Measurements from ENCODE around the gene CAT.

CAT gene

GRCh38 chr11:34458525-34458924 is 19.8 kb downstream of the CAT start:
- DNase-seq (ENCODE audit: low read depth in 1 of 2, low spot score in 1 of 2) = no peak

- no peak for DNase-seq (ENCODE audit: low read depth in 1 of 2, low spot score in 1 of 2)
These were observed 20.9 kb downstream of the CAT start for GRCh38 chr11:34459507-34460162.

GRCh38 chr11:34460278-34460677 is 21.5 kb downstream of the CAT start:
- DNase-seq (ENCODE audit: low read depth in 1 of 2, low spot score in 1 of 2) = no peak

GRCh38 chr11:34461215-34461614 is 22.5 kb downstream of the CAT start:
- no peak for DNase-seq (ENCODE audit: low read depth in 1 of 2, low spot score in 1 of 2)

GRCh38 chr11:34464591-34465051 is 25.9 kb downstream of the CAT start:
- DNase-seq (ENCODE audit: low read depth in 1 of 2, low spot score in 1 of 2) = no peak

- DNase-seq (ENCODE audit: low read depth in 1 of 2, low spot score in 1 of 2) = no peak
These were observed 28.2 kb downstream of the CAT start for GRCh38 chr11:34466802-34467488.

GRCh38 chr11:34468209-34468841 is 29.6 kb downstream of the CAT start:
- DNase-seq (ENCODE audit: low read depth in 1 of 2, low spot score in 1 of 2) = peak in 1 of 2 donors; percentile 12

- DNase-seq (ENCODE audit: low read depth in 1 of 2, low spot score in 1 of 2) = no peak
These were observed 35.0 kb downstream of the CAT start for GRCh38 chr11:34473603-34474169.

- DNase-seq (ENCODE audit: low read depth in 1 of 2, low spot score in 1 of 2) = no peak
These were observed 36.9 kb downstream of the CAT start for GRCh38 chr11:34475656-34476055.

GRCh38 chr11:34476849-34477248 is 38.1 kb downstream of the CAT start:
- DNase-seq (ENCODE audit: low read depth in 1 of 2, low spot score in 1 of 2) = no peak

GRCh38 chr11:34478845-34479663 is 40.3 kb downstream of the CAT start:
- no peak for DNase-seq (ENCODE audit: low read depth in 1 of 2, low spot score in 1 of 2)

- DNase-seq (ENCODE audit: low read depth in 1 of 2, low spot score in 1 of 2) = no peak
These were observed 41.6 kb downstream of the CAT start for GRCh38 chr11:34480314-34480713.

GRCh38 chr11:34481307-34481706 is 42.6 kb downstream of the CAT start:
- no peak for DNase-seq (ENCODE audit: low read depth in 1 of 2, low spot score in 1 of 2)

- DNase-seq (ENCODE audit: low read depth in 1 of 2, low spot score in 1 of 2) = no peak
These were observed 44.6 kb downstream of the CAT start for GRCh38 chr11:34483106-34483874.

- DNase-seq (ENCODE audit: low read depth in 1 of 2, low spot score in 1 of 2) = no peak
These were observed 48.7 kb downstream of the CAT start for GRCh38 chr11:34487430-34487829.

- no peak for DNase-seq (ENCODE audit: low read depth in 1 of 2, low spot score in 1 of 2)
These were observed 50.3 kb downstream of the CAT start for GRCh38 chr11:34488855-34489557.

GRCh38 chr11:34490304-34490703 is 51.6 kb downstream of the CAT start:
- DNase-seq (ENCODE audit: low read depth in 1 of 2, low spot score in 1 of 2) = no peak

GRCh38 chr11:34492806-34493414 is 54.2 kb downstream of the CAT start:
- no peak for DNase-seq (ENCODE audit: low read depth in 1 of 2, low spot score in 1 of 2)

- no peak for DNase-seq (ENCODE audit: low read depth in 1 of 2, low spot score in 1 of 2)
These were observed 54.7 kb downstream of the CAT start for GRCh38 chr11:34493468-34493867.

Measured in activated CD4-positive, alpha-beta T cell treated with anti-CD3 and anti-CD28 coated beads, Interleukin-2, amount 50 U/mL, for 24 hours (primary cell).